AG09309 (cell line): ENCODE results near the gene SOX13.

ENCODE experiments used
- DNase-seq: peaks from one replicate; pipeline ENCODE4 v3.0.0-alpha.2; 2010; ENCODE audit warnings: low read depth
- H3K4me3 ChIP-seq: 2 replicates; pipeline ENCODE4 v1.5.1; 2011; ENCODE audit warnings: mild to moderate bottlenecking, low read depth, low read length, moderate library complexity; ENCODE audit not compliant: control insufficient read depth
- TF ChIP-seq, protein P1 (sequence below): IDR thresholded peaks from 2 replicates; pipeline ENCODE4 v1.5.1; 2011; ENCODE audit warnings: mild to moderate bottlenecking, low read depth, low read length, inconsistent platforms; ENCODE audit not compliant: insufficient read depth, control insufficient read depth; ENCODE audit errors: missing control alignments

The SOX13 gene

DNA sequence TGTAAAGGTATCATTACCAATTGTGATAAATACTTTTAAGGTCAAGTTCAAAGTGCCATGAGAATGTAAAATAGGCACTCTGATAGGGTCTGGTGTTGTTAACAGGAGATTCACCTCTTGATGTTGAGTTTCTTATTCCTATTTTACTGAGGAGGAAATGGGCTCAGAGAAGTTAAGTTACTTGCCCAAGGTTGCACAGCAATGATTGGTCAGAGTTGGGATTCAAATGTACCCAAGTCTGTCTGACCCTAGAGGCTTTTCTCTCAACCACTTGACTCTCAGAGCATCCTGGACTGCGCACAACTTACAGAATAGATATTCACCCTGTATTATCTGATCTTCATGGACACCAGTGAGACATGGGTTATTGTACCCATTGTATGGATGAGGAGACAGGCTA lies 33.9 kb downstream of the SOX13 start:
- no peak for DNase-seq
- TF ChIP-seq, protein P1, sequence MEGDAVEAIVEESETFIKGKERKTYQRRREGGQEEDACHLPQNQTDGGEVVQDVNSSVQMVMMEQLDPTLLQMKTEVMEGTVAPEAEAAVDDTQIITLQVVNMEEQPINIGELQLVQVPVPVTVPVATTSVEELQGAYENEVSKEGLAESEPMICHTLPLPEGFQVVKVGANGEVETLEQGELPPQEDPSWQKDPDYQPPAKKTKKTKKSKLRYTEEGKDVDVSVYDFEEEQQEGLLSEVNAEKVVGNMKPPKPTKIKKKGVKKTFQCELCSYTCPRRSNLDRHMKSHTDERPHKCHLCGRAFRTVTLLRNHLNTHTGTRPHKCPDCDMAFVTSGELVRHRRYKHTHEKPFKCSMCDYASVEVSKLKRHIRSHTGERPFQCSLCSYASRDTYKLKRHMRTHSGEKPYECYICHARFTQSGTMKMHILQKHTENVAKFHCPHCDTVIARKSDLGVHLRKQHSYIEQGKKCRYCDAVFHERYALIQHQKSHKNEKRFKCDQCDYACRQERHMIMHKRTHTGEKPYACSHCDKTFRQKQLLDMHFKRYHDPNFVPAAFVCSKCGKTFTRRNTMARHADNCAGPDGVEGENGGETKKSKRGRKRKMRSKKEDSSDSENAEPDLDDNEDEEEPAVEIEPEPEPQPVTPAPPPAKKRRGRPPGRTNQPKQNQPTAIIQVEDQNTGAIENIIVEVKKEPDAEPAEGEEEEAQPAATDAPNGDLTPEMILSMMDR = no peak
- no peak overlapping the region for H3K4me3 ChIP-seq

DNA sequence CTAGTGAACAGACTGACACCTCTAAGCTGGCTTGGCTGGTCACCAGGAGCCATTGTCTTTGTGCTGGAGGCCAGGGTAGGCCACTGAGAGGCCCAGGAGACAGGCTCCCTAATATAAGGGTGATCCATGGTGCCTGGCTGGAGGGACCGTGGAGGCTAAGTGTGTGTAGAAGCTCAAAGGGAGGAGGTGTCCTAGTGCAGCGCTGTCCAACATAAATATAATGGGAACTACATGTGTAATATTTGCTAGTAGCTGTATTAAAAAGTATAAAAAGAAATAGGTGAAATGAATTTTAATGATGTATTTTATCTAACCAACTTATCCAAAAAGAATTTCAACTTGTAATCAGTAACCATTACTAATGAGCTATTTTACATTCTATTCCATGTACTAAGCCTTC lies 35.0 kb downstream of the SOX13 start:
- TF ChIP-seq, protein P1 = no peak

DNA sequence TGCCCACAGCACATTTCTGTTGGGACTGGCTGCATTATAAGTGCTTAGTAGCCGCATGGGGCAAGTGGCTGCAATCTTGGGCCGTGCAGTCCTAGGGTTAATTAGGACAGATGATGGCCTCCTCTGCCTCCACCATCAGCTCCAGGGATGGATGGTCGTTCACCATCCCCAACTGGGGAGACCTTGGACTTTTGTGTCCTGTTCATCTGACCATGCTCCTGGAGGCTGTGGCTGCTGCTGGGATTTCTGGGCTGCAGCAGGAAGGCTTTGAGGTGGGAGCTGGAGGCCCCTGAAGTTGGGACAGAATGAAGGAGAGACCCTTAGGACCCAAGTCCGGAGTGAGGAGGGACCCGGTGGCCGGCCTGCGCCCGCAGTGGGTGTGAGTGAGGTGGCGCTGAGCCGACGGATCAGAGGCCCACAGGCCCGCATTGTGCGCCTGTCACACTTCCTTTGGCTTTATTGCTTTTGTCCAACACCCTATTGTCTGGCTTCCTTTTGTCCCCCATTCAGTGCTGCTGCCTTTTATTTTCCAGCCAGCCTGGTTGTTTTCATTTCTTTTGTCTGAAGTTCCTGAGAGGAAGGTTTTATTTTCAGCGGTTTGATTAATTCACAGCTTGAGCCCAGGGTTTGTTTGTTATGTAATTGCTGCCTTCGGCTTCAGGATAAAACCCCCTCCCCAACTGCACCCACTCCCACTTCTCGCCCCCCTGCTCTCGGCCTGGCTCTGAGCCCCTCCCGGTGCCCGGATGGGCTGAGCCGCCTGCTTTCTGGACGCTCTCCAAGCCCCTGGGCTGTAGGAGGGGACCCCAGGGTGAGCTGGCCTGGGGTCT lies 35.6 kb downstream of the SOX13 start:
- TF ChIP-seq, protein P1 = no peak
- no peak overlapping the region for H3K4me3 ChIP-seq
- no peak for DNase-seq

More for the DNA sequence above, 35.0 kb downstream of the SOX13 start:
- H3K4me3 ChIP-seq = no peak overlapping the region
- no peak for DNase-seq

DNA sequence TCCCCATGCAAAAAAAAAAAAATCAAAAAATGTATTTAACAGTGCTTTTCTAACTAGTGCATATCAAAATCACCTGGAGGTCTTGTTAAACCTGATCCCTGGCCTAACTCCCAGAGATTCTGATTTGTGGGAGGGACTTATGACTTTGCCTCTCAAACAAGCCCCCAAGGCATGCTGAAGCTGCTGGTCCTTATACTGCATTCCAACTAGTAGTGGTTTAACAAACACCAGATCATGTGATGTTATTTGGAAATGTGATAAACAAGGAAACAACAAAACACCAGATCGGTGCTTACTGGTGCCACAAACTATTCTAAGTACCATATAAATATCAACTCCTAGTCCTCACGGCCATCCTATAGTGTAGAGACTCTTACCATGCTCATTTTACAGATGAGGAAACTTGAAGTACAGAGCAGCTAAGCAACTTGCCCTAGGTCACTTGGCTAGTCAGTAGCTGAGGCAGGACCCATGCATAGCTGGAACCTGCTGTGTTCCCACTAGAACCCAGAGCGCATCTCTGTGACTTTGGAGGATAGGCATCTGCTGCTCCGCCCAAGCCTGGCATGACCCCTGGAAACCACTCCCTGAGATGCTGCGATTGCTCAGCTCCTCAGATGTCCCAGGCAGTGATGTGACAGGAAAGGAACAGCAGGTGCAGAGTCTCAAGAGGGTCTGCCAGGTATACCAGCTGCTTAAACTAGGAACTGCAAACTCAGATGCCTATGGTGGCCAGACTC lies 38.1 kb downstream of the SOX13 start:
- TF ChIP-seq, protein P1 = no peak
- H3K4me3 ChIP-seq = no peak overlapping the region
- DNase-seq = no peak

DNA sequence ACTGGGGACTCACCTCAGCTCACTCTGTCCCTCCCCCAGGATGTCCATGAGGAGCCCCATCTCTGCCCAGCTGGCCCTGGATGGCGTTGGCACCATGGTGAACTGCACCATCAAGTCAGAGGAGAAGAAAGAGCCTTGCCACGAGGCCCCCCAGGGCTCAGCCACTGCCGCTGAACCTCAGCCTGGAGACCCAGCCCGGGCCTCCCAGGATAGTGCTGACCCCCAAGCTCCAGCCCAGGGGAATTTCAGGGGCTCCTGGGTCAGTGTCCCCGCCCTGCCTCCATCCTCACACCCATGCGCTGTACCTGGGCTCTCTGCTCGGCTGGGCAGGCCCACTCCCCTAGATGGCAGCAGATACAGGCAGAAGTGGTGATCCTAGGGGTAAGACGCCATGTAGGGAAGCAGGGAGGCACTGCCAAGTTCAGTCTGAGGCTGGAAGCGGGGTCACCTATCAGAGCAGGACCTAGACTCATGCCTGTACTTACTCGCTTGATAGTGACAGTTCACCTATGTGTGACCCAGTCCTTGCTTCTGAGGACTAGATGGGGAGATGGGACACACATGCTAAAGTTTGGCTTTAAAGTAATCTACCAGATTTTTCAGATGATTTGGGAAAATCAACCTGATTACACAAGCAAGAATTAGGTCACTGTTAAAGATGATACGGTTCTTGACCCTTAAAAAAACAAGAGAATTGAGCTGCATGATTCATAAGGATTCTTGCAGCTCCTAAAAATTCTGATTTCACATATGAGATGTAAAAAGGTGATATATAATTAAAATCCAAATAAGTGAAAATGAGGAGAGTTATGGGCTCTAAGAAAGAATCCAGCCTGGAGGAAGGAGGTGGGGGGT lies 40.2 kb downstream of the SOX13 start:
- no peak overlapping the region for H3K4me3 ChIP-seq
- no peak for DNase-seq
- TF ChIP-seq, protein P1 = no peak

DNA sequence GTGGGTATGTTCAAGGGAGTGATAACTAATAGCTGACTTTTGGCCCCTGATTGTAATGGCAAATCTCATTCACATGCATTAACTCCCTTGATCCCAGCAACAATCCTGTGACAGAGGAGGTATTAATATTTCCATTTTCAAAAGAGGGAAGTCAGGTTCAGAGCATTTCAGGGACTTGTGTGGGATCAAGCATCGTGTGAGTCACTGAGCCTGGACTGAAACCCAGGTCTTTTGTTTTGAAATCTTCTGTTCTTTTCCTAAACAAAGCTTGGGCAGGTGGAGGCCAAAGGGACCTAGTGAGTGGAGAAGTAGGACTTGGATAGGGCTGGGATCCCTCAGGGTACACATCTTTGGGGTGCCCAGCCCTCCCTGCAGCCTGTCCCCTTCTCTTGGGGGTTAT lies 41.0 kb downstream of the SOX13 start:
- no peak overlapping the region for H3K4me3 ChIP-seq
- no peak for DNase-seq
- TF ChIP-seq, protein P1 = no peak
